HG03196 (cell line): ENCODE data around the gene HTR6.
"Not testable (repeated sequence)": the region's sequence is repeated elsewhere in the genome, so short reads cannot be mapped to it uniquely, and the experiment has no call there.

Experiments used
- ATAC-seq: cut with Tn5 transposase; IDR thresholded peaks from one replicate; pipeline ENCODE4 v1.9.1; 2021; ENCODE audit not compliant: unreplicated experiment

The HTR6 gene

GRCh38 chr1:19664453-19665185 is at the start of gene HTR6:
HTR6 (plus strand) TSS chr1:19664875; CDS start chr1:19665754, 879 bp downstream.
- ATAC-seq = no peak

- no peak for ATAC-seq
Measured at GRCh38 chr1:19615438-19615837, 49.2 kb upstream of the HTR6 start.

GRCh38 chr1:19616489-19616888 is 48.2 kb upstream of the HTR6 start:
- ATAC-seq = no peak

- no peak for ATAC-seq
Measured at GRCh38 chr1:19617376-19617775, 47.3 kb upstream of the HTR6 start.

GRCh38 chr1:19618428-19618827 is 46.2 kb upstream of the HTR6 start:
- no peak for ATAC-seq

GRCh38 chr1:19619697-19620384 is 44.8 kb upstream of the HTR6 start:
- ATAC-seq = no peak

- ATAC-seq = no peak
Measured at GRCh38 chr1:19620786-19621185, 43.9 kb upstream of the HTR6 start.

- ATAC-seq = no peak
Measured at GRCh38 chr1:19621274-19621950, 43.3 kb upstream of the HTR6 start.

- ATAC-seq = no peak
Measured at GRCh38 chr1:19622204-19622603, 42.5 kb upstream of the HTR6 start.

GRCh38 chr1:19623523-19623922 is 41.2 kb upstream of the HTR6 start:
- ATAC-seq = no peak

- no peak for ATAC-seq
Measured at GRCh38 chr1:19625291-19625937, 39.3 kb upstream of the HTR6 start.

- no peak for ATAC-seq
Measured at GRCh38 chr1:19628879-19629278, 35.8 kb upstream of the HTR6 start.

GRCh38 chr1:19629357-19629756 is 35.3 kb upstream of the HTR6 start:
- ATAC-seq = no peak

- not testable (repeated sequence) for ATAC-seq
Measured at GRCh38 chr1:19630192-19630591, 34.5 kb upstream of the HTR6 start.

- no peak for ATAC-seq
Measured at GRCh38 chr1:19630720-19631395, 33.8 kb upstream of the HTR6 start.

- ATAC-seq = no peak
Measured at GRCh38 chr1:19632211-19632610, 32.5 kb upstream of the HTR6 start.

- no peak for ATAC-seq
Measured at GRCh38 chr1:19633106-19633505, 31.6 kb upstream of the HTR6 start.

- not testable (repeated sequence) for ATAC-seq
Measured at GRCh38 chr1:19635064-19635463, 29.6 kb upstream of the HTR6 start.

- ATAC-seq = no peak
Measured at GRCh38 chr1:19635646-19636045, 29.0 kb upstream of the HTR6 start.

GRCh38 chr1:19636065-19636464 is 28.6 kb upstream of the HTR6 start:
- no peak for ATAC-seq

- ATAC-seq = not testable (repeated sequence)
Measured at GRCh38 chr1:19636749-19637148, 27.9 kb upstream of the HTR6 start.
